Vagina (tissue), 2 donors: ENCODE results near the gene ADD3.

Experiments
- POLR2A ChIP-seq, 2 donors: fragments of 450-650 bp; IDR thresholded peaks; one replicate each; pipeline ENCODE4 v1.6.1; 2017; ENCODE audit warnings: antibody characterized with exemption in 2 of 2, mild to moderate bottlenecking in 2 of 2, moderate library complexity in 2 of 2
- POLR2AphosphoS5 ChIP-seq, 2 donors: sonication (generic); formaldehyde crosslinking; IDR thresholded peaks; one replicate each; pipeline ENCODE4 v1.9.0; 2017; ENCODE audit warnings: antibody characterized with exemption in 2 of 2, mild to moderate bottlenecking in 2 of 2, low read depth in 1 of 2; ENCODE audit not compliant: insufficient read depth in 1 of 2

DNA sequence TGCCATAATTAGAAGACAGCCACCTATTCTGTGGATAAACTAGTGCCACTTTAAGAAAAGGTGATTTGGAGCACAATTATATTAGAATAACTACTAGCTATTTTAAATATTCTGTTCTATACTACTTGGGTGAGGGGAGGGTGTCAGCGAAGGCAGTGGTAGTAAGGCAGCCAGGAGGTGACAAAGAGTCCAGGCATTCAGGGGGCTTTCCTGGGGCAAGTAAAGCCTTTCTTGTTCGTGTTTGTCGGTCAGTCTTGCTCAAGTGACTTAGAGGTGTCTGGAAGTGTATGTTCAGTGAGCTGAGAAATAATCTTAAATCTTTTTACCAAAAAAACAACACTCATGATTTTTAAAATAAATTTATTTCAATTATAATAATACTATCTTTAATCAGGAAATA is 34.4 kb downstream of the ADD3 start:
- TF ChIP-seq POLR2A (IDR thresholded peaks at IDR 0.05), result no peak
- no peak for TF ChIP-seq POLR2AphosphoS5 (IDR thresholded peaks at IDR 0.05; ENCODE audit: insufficient read depth in 1 of 2, low read depth in 1 of 2)
